Measurements from ENCODE around the gene BRCC3.

DNA sequence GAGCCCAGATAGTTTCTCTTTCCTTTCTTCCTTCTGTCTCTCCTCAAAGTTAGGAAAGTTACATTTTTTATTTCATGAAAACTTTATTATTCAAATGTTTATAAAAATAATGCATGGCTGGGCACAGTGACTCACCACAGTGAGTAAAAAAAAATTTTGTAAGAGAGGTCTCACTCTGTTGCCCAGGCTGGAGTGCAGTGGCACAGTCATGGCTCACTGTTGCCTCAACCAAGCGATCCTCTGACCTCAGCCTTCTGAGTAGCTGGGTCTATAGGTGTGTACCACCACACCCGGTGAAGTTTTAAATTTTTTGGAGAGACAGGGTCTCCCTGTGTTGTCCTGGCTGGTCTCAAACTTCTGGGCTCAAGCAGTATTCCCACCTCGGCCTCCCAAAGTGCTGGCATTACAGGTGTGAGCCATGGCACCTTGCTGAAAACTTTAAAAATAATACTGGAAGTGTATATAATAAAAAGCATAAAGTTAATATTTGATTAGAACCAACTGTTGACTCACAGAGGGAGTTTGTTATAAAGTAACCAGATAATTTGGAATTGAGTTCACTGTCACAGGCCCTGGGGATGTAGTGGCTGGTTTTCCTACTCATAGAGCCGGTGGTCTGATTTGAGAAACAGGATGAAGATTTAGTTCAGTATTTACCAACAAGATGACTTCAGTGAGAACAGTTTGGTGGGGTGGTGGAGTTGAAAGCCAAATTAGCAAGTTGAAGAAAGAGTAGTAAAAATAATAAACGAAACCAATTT lies 18.4 kb upstream of the BRCC3 start:
- no peak for TF ChIP-seq EZH2phosphoT487 (IDR thresholded peaks at IDR 0.05; ENCODE audit: borderline replicate concordance, low read length)
- TF ChIP-seq, protein P1, sequence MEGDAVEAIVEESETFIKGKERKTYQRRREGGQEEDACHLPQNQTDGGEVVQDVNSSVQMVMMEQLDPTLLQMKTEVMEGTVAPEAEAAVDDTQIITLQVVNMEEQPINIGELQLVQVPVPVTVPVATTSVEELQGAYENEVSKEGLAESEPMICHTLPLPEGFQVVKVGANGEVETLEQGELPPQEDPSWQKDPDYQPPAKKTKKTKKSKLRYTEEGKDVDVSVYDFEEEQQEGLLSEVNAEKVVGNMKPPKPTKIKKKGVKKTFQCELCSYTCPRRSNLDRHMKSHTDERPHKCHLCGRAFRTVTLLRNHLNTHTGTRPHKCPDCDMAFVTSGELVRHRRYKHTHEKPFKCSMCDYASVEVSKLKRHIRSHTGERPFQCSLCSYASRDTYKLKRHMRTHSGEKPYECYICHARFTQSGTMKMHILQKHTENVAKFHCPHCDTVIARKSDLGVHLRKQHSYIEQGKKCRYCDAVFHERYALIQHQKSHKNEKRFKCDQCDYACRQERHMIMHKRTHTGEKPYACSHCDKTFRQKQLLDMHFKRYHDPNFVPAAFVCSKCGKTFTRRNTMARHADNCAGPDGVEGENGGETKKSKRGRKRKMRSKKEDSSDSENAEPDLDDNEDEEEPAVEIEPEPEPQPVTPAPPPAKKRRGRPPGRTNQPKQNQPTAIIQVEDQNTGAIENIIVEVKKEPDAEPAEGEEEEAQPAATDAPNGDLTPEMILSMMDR (IDR thresholded peaks at IDR 0.05; ENCODE audit: low read depth, low read length, poor library complexity, severe bottlenecking) = no peak
